Stimulated activated CD8-positive, alpha-beta memory T cell treated with anti-CD3 and anti-CD28 coated beads, Interleukin-2, amount 100 ng/mL, for 1 hour (primary cell): ENCODE results near the gene DNAJB6.

Experiments used
- DNase-seq, 2 donors: peaks; one replicate each; pipeline ENCODE4 v3.0.0-alpha.2; 2020; ENCODE audit warnings: low read depth in 2 of 2

The DNAJB6 gene

GRCh38 chr7:157409753-157410727 lies 73.2 kb downstream of the DNAJB6 start:
- DNase-seq: no peak

GRCh38 chr7:157410831-157411556 lies 74.2 kb downstream of the DNAJB6 start:
- no peak for DNase-seq

- peak in 1 of 2 donors; percentile 31 for DNase-seq
These were observed 74.8 kb downstream of the DNAJB6 start for GRCh38 chr7:157411580-157411979.

- DNase-seq: no peak
These were observed 75.2 kb downstream of the DNAJB6 start for GRCh38 chr7:157412021-157412443.

- DNase-seq: no peak
These were observed 75.8 kb downstream of the DNAJB6 start for GRCh38 chr7:157412491-157413180.

- DNase-seq: no peak
These were observed 77.3 kb downstream of the DNAJB6 start for GRCh38 chr7:157413881-157414701.

- no peak for DNase-seq
These were observed 77.9 kb downstream of the DNAJB6 start for GRCh38 chr7:157414702-157415096.

GRCh38 chr7:157415486-157415885 lies 78.7 kb downstream of the DNAJB6 start:
- no peak for DNase-seq

GRCh38 chr7:157416011-157416410 lies 79.2 kb downstream of the DNAJB6 start:
- DNase-seq: no peak

GRCh38 chr7:157418204-157419034 lies 81.6 kb downstream of the DNAJB6 start:
- DNase-seq: no peak

- DNase-seq: no peak
These were observed 82.2 kb downstream of the DNAJB6 start for GRCh38 chr7:157419035-157419293.

GRCh38 chr7:157422279-157422678 lies 85.5 kb downstream of the DNAJB6 start:
- no peak for DNase-seq

GRCh38 chr7:157423348-157423747 lies 86.5 kb downstream of the DNAJB6 start:
- no peak for DNase-seq

- DNase-seq: no peak
These were observed 87.2 kb downstream of the DNAJB6 start for GRCh38 chr7:157423886-157424565.

- no peak for DNase-seq
These were observed 88.4 kb downstream of the DNAJB6 start for GRCh38 chr7:157425137-157425731.

- DNase-seq: no peak
These were observed 89.0 kb downstream of the DNAJB6 start for GRCh38 chr7:157425761-157426160.

GRCh38 chr7:157426463-157427301 lies 89.9 kb downstream of the DNAJB6 start:
- DNase-seq: no peak

GRCh38 chr7:157427811-157428553 lies 91.2 kb downstream of the DNAJB6 start:
- DNase-seq: no peak
